Measurements from ENCODE around the gene TMEM239.
"Not testable (repeated sequence)": the region's sequence is repeated elsewhere in the genome, so short reads cannot be mapped to it uniquely, and the experiment has no call there.

The TMEM239 gene

GRCh38 chr20:2816030-2816582 is at the start of gene TMEM239:
TMEM239 (plus strand) TSS chr20:2816364; CDS start chr20:2816555, 191 bp downstream.
- DNase-seq, result peak; percentile 48

DNA sequence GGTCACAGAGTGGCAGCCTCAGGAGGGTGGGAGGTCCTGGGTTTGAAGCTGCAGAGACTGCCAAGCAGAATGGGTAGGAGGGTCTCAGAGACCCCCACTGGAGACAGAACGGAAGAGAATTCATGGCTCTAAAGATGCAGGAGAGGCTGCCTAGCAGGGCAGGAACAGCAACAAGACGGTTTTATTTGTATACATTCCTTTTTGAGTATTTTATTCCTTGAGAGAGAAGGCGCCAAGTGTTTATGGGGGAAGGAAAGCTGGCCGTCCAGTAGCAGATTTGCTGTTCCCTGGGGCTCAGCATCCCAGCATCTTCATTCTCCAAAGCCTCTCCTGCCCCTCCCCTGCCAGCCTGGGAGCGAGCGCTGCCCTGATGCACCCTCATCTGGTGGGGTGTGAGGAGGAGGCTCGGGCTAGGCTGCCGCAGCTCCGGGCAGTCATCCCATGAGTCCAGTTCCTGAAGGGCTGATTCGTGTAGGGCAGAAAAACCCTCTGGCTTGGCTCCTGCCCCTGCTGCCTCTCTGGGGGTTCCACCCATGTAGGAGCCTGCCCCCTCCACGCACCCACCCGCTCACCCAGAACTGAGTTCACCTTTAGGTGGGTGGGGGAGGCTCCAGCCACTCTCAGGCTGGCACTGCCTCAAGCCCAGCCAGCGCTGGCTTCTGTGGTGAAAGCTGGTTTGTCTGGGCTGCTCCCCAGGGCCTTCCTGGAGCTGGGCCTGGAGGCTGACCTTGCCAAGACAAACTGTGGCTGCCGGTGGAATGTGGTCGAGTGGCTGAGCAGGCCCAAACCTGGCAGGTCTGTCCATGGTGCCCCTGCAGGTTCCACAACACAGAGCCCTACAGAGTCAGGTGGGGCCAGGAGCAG is 48.2 kb upstream of the TMEM239 start:
- DNase-seq, result no peak

DNA sequence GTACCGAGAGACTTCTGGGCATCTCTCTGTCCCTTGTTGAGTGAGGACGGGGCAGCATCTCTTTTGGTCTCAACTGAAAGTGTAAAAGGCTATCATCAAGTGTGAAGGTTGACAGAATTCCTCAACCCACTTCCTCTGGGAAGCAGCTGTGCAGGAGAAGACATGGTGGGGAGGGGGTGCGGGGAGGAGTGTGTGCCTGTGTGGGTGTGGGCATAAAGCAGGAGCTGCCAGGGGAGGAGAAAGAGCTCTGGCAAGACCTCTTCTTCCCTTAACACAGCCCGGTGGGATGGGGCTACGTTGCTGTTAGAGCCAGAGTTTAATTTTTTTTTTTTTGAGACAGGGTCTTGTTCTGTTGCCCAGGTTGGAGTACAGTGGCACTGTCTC is 47.5 kb upstream of the TMEM239 start:
- peak; percentile 51 for DNase-seq

DNA sequence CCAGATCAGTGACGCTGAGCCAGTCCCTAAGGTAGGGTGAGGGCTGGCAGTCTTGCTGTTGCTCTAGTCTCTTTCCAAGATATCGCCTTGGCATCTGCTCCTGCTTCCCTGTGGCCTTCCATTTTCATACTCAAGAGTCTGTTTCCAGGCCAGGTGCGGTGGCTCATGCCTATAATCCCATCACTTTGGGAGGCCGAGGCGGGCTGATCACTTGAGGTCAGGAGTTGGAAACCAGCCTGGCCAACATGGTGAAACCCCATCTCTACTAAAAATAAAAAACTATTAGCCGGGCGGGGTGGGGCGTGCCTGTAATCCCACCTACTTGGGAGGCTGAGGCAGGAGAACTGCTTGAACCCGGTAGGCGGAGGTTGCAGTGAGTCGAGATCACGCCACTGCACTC is 46.1 kb upstream of the TMEM239 start:
- DNase-seq, result not testable (repeated sequence)

DNA sequence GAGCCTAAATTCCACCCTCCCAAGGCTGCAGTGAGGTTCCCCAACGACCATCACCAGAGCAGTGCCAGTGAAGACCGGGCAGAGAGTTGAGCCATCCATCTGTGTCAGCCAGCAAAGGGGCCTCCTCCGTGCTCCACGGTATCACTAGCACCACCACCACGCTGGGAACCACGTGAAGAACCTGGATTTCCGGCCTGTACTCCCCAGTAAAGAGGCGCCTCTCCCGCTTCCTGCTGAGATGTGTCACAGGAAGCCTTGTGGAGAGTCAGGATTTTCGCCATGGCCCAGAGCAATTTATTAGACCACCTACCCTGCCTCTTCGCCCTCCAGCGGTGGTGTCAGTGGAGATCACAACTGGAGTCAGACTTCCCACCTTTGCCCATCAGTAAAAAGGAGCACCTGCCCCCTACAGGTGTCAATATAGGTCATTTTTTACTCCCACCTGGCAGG is 44.5 kb upstream of the TMEM239 start:
- peak; percentile 63 for DNase-seq

DNA sequence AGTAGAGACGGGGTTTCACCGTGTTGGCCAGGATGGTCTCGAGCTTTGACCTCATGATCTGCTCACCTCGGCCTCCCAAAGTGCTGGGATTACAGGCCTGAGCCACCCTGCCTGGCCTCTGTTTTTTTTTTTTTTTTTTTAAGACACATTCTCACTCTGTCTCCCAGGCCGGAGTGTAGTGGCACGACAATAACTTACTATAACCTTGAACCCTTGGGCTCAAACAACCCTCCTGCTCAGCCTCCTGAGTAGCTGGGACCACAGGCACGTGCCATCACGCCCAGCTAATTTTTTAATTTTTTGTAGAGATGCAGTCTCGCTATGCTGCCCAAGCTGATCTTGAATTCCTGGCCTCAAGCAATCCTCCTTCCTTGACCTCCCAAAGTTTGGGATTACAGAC is 42.4 kb upstream of the TMEM239 start:
- no peak for DNase-seq

DNA sequence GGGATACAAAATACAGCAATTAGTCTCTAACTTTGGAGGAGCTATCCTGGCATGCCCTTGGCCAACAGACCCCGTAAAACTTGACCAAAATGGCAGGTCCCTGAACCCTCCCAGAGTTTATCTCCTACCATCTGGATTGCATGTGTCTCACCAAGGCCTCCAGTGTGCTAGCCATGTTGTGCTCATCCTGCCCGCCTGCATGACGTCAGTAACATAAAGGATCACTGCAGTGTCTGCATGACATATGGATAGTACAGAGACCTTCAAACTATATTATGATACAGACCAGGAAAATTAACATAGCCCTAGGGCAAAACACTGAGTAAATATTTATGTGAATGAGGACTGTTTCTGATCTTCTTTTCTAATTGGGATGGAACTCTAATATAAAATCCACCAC is 41.0 kb upstream of the TMEM239 start:
- DNase-seq, result no peak

DNA sequence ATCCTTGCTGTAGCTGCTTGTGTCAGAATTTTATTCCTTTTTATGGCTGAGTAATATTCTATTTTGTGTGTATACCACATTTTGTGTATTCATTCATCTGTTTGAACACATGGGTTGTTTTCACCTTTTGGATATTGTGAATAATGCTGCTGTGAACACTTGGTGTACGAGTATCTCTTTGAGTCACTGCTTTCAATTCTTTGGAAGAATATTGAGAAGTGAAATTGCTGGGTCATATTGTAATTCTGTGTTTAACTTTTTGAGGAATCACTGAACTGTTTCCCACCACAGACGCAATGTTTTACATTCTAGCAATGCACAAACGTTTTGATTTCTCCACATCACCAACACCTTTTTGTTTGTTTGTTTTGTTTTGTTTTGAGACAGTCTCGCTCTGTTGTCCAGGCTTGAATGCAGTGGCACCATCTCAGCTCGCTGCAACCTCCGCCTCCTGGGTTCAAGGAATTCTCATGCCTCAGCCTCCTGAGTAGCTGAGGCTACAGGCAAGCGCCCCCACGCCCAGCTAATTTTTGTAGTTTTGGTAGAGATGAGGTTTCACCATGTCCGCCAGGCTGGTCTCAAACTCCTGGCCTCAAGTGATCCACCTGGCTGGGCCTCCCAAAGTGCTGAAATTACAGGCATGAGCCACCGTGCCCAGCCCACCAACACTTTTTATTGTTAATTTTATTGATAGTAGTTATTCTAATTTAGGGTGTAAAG is 37.4 kb upstream of the TMEM239 start:
- DNase-seq, result no peak

DNA sequence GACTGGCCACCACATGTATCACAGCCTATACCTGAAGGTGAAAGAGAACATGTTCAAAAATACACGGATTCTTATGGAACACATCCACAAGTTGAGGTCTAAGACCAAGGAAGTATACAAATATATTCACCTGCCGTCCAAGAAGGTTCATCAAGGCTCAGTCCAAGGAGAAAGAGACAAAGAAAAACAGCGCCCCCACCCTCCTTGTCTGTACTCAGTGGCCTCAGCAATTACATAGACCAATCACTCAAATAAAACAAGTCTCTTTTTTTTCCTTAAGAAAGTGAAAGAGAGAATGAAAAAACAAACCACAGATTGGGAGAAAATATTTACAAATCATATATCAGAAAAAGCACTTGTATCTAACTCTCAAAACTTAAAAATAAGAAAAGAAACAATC is 35.2 kb upstream of the TMEM239 start:
- no peak for DNase-seq

DNA sequence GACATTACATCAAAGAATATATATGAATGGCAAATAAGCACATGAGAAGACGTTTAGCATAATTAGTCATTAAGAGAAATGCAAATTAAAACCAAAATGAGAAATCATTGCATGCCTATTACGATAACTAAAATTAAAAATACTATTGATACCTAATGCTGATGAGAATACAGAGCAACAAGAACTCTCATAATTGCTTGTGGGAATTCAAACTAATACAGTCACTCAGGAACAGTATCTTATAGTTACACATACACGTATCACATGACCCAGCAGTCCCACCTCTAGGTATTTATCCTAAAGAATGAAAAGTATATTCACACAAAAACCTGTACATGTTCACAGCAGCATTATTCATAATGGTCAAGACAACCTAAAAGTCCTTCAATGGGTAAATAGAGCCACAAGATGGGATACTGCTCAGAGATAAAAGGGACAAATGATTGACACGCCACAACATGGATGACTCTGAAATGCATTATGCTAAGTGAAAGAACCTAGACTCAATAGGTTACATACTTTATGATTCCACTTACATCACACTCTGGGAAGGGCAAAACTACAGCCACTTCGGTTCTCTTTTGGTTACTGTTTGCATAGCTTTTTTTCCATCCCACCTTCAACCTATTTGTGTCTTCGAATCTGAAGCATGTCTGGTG is 32.1 kb upstream of the TMEM239 start:
- DNase-seq, result no peak

- no peak for DNase-seq
Measured at GRCh38 chr20:2793471-2793870, 22.7 kb upstream of the TMEM239 start.

- DNase-seq, result no peak
Measured at GRCh38 chr20:2794202-2794748, 21.9 kb upstream of the TMEM239 start.

DNA sequence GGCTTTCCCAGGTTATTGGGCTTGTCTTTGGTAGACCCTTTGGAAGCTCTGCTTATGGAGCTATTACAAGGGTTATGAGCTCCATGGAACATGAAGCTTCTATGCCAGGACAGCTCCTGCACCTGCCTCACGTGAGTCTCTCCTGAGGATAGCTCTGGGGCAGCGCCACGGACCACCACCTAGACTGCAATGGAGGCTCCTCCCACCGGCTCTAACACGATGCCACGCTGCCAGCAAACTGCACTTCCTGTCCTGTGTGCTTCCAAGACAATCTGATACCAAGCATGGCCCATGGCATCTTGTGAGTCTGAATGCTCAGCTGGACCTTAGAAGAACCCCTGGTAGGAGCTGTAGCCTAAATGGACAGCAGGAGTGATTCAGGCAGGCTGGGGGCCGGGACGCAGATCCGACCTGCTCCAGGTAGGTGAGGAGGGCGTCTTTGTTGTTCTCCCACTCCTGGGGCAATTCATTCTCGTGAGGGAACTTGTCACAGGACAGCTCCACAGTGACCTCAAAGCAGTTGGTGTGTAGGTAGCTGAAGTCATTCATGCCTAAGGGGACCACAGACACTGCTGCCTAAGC is 21.2 kb upstream of the TMEM239 start:
- DNase-seq, result no peak

DNA sequence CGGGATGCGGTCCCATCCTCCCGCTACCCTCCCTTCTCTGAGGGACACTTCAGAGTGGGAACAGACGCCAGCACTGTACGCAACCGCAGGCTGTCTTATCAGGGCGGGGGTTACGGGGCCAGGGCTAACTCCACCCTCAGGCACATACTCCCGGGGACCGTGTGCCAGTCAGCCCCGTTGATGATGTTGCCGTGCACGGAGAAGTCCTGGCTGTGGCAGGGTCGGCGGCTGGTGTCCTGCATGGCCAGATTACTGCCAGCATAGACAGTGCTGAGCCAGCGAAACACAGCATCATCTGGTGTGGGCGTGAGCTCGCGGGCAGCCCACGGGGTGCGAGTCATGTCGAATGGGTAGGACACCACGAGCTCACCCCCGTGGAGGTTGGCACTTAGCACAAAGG is 20.7 kb upstream of the TMEM239 start:
- no peak for DNase-seq

- DNase-seq, result no peak
Measured at GRCh38 chr20:2796011-2796660, 20.0 kb upstream of the TMEM239 start.

GRCh38 chr20:2797136-2797983 is 18.8 kb upstream of the TMEM239 start:
- DNase-seq, result no peak

GRCh38 chr20:2798095-2798805 is 17.9 kb upstream of the TMEM239 start:
- no peak for DNase-seq

DNA sequence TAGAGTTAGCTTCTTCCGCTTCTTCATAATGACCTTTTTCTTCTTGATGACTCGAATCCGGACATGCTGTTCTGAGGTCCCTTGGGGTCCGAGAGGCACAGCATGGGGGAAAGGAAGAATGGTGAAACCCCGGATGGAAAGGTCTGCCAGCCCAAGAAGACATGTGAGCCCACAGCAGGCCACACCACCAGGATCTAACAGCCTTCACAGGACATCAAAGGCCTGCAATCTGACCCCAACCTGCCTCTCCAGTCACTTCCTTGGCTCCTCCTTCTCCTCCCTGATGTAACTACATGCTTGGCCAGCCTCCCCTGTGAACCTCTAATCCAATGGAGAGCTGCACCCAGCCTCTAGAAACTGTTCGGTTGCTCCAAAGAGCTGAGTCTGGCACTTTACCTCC is 17.4 kb upstream of the TMEM239 start:
- DNase-seq, result peak; percentile 70

DNA sequence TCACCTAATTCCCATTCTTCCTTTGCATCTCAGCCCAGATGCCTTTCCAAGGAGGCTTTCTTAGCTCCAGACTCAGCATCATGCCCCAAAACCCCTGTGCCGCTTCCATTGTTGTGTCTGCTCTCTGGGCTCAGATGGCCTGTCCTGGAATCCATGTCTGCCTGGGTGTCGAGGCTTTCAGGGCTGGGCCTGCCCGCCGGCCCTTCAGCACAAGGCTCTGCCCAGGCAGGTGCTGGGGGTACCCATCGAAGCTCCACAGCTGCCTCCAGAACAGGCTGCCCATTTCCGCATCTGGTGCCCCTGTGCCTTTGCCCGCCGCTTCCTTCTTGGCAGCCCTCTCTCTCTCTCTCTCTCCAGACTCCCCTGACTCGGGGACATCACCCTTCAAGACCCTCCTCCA is 16.9 kb upstream of the TMEM239 start:
- no peak for DNase-seq

Data from islet precursor cell (in vitro differentiated cells).